ENCODE measurements around the gene PLVAP.

GRCh38 chr19:17341845-17342244 lies 35.3 kb downstream of the PLVAP start:
- TF ChIP-seq CTCF (conservative IDR thresholded peaks at IDR 0.05) (no peak), ZFX (IDR thresholded peaks at IDR 0.05) (no peak)
